ENCODE data around the gene UPK1A. TPM values are rescaled to one million over a fixed set of nuclear protein-coding genes. Genes with fewer than 3 reads are reported as not detected.

Gene UPK1A
- total and polyA plus RNA-seq, 2 of the 8 experiments (the other 6 are each of a cell fraction or from before 2014, with no cell fraction given), result 0.56 to 9.9 TPM

GRCh38 chr19:35637165-35637564 is 29.2 kb upstream of the UPK1A start:
- TF ChIP-seq SP1 (IDR thresholded peaks at IDR 0.05; ENCODE audit: low read depth, low read length) (no peak), TAF1 (IDR thresholded peaks at IDR 0.05; ENCODE audit: low read depth, low read length) (no peak), NRF1 (IDR thresholded peaks at IDR 0.05; ENCODE audit: low read depth, low read length) (no peak), CBX5 (IDR thresholded peaks at IDR 0.05; ENCODE audit: low read depth, low read length) (no peak)
- Histone ChIP-seq H3K23ac (ENCODE audit: insufficient read length) (no peak overlapping the region), H2AK5ac (ENCODE audit: low read depth, low read length) (no peak overlapping the region), H3K4ac (replicated peaks; ENCODE audit: insufficient read length, low read depth, low read length) (no peak overlapping the region), H2BK20ac (ENCODE audit: low read length) (no peak overlapping the region), H3K23me2 (ENCODE audit: low read depth, low read length) (peaks cover 5% of the 10 kb centered on the region; the same call in 1 of the 2 replicates), H4K91ac (replicated peaks; ENCODE audit: insufficient read length, low read length) (no peak overlapping the region), H3K27ac (ENCODE audit: low read depth, low read length) (no peak overlapping the region), H2AFZ (ENCODE audit: low read length) (no peak overlapping the region), H2BK120ac (replicated peaks; ENCODE audit: low read depth, low read length) (no peak overlapping the region), H3K9ac (replicated peaks in 1 of 4; ENCODE audit: extremely low read depth in 1 of 4, low read depth in 3 of 4, low read length in 3 of 4) (no peak overlapping the region), H4K8ac (ENCODE audit: extremely low read depth, insufficient read depth, low read length) (no peak overlapping the region), H3K79me2 (ENCODE audit: control insufficient read depth in 1 of 2, insufficient read depth in 2 of 2, low read length in 2 of 2) (no peaks in the 10 kb centered on the region), H3K27me3 (replicated peaks in 1 of 4; ENCODE audit: control insufficient read depth in 3 of 4, extremely low read depth in 1 of 4, insufficient read depth in 3 of 4, low read length in 3 of 4) (peaks cover 0 to under 1% (median 0%) of the 10 kb centered on the region in 4 experiments; a peak in 2 of 7 replicates), H3K18ac (ENCODE audit: extremely low read depth, low read length) (no peak overlapping the region), H3K4me1 (replicated peaks in 1 of 4; ENCODE audit: control insufficient read depth in 3 of 4, insufficient read depth in 4 of 4, low read length in 3 of 4) (peaks cover 4 to 16% (median 11%) of the 10 kb centered on the region in 4 experiments), H2BK15ac (ENCODE audit: low read length) (no peak overlapping the region), H3K4me2 (ENCODE audit: insufficient read depth in 1 of 2, low read depth in 2 of 2, low read length in 2 of 2) (no peak overlapping the region), H3K14ac (ENCODE audit: insufficient read length) (no peak overlapping the region), H2BK12ac (ENCODE audit: low read depth, low read length) (no peak overlapping the region), H3K36me3 (ENCODE audit: control insufficient read depth in 2 of 4, insufficient read depth in 4 of 4, low read length in 3 of 4) (peaks cover 12 to 37% (median 21%) of the 10 kb centered on the region in 4 experiments; a peak in 6 of 8 replicates), H3K56ac (replicated peaks; ENCODE audit: insufficient read length, low read depth, low read length) (no peak overlapping the region), H3K4me3 (ENCODE audit: extremely low read depth in 1 of 4, insufficient read depth in 2 of 4, low read depth in 3 of 4, low read length in 4 of 4) (no peak overlapping the region), H3K79me1 (ENCODE audit: low read depth, low read length) (no peaks in the 10 kb centered on the region), H3K9me3 (ENCODE audit: insufficient read depth in 2 of 2, low read depth in 1 of 2, low read length in 1 of 2) (no peaks in the 10 kb centered on the region), H4K5ac (ENCODE audit: insufficient read length, low read depth, low read length) (no peak overlapping the region), H2BK5ac (ENCODE audit: low read depth, low read length) (no peak overlapping the region), H4K20me1 (replicated peaks in 1 of 2; ENCODE audit: control insufficient read depth in 1 of 2, insufficient read depth in 2 of 2, low read length in 2 of 2) (peaks cover 0 to 6% of the 10 kb centered on the region in 2 experiments)
- FAIRE-seq (no peak), DNase-seq (ENCODE audit: low read depth in 1 of 2, low spot score in 2 of 2) (no peak)
- CTCF ChIA-PET (ENCODE audit: partially characterized antibody), result interaction anchor here (1.3 to 4.8 kb wide), 5 partner anchors 23 to 103 kb away, joined by 3 to 20 read pairs (median 5); no protein-coding TSS in a partner anchor
- WGBS, 2 experiments (ENCODE audit: extremely low coverage in 1 of 2, insufficient coverage in 1 of 2, insufficient read length in 1 of 2, insufficient replicate concordance in 2 of 2, low coverage in 1 of 2, low lambda C conversion rate in 2 of 2, missing lambda C conversion rate in 1 of 2), result 96% methylated on average over 25 of the region's 25 CpGs; no CpG with 5 or more reads in 1 of the 2 experiments
- POLR2A ChIA-PET (ENCODE audit: partially characterized antibody), result interaction anchor here (0.8 to 2.4 kb wide), 7 partner anchors 9 to 127 kb away, joined by 3 to 17 read pairs (median 7); partner anchors contain the start of genes COX6B1, HAUS5 and RBM42

Data from H1 (cell line).